Glutamatergic neuron (in vitro differentiated cells): Measurements from ENCODE around the gene TSPAN14. TPM values are rescaled to one million over a fixed set of nuclear protein-coding genes. Genes with fewer than 3 reads are reported as not detected.

Experiments
- DNase-seq: peaks from one replicate; pipeline ENCODE4 v3.0.0; 2022
- H3K27ac Mint-ChIP-seq: one replicate; pipeline ENCODE4 v1.8.0; 2020; ENCODE audit warnings: mild to moderate bottlenecking, mixed read lengths, inconsistent platforms; ENCODE audit not compliant: unreplicated experiment
- H3K27me3 Mint-ChIP-seq: one replicate; pipeline ENCODE4 v1.8.0; 2020; ENCODE audit warnings: mild to moderate bottlenecking, moderate library complexity, mixed read lengths, inconsistent platforms; ENCODE audit not compliant: unreplicated experiment
- H3K36me3 Mint-ChIP-seq: one replicate; pipeline ENCODE4 v1.8.0; 2020; ENCODE audit warnings: mild to moderate bottlenecking, mixed read lengths, inconsistent platforms; ENCODE audit not compliant: unreplicated experiment
- H3K4me1 Mint-ChIP-seq: one replicate; pipeline ENCODE4 v1.8.0; 2020; ENCODE audit warnings: mild to moderate bottlenecking, low read depth, mixed read lengths, inconsistent platforms; ENCODE audit not compliant: unreplicated experiment
- H3K4me3 Mint-ChIP-seq: one replicate; pipeline ENCODE4 v1.8.0; 2020; ENCODE audit warnings: mild to moderate bottlenecking, mixed read lengths, inconsistent platforms; ENCODE audit not compliant: unreplicated experiment
- H3K9me3 Mint-ChIP-seq: one replicate; pipeline ENCODE4 v1.8.0; 2020; ENCODE audit warnings: mild to moderate bottlenecking, moderate library complexity, mixed read lengths, inconsistent platforms; ENCODE audit not compliant: unreplicated experiment
- CTCF ChIP-seq: fragments of 200-600 bp; sonication (generic); IDR thresholded peaks from one replicate; pipeline ENCODE4 v1.5.0; 2021; ENCODE audit not compliant: partially characterized antibody, unreplicated experiment
- total RNA-seq: library from RNA; stranded (reverse); fragmentation: NEBNext Ultra II Directional; extraction: Animal tissue kit (Norgen Biotek cat#: 25700); gene quantifications from one replicate; pipeline ENCODE4 v1.2.1, GENCODE V29; 2021; ENCODE audit not compliant: unreplicated experiment

The TSPAN14 gene
- total RNA-seq, 1 donor from 2014 or later, result 141 TPM

DNA sequence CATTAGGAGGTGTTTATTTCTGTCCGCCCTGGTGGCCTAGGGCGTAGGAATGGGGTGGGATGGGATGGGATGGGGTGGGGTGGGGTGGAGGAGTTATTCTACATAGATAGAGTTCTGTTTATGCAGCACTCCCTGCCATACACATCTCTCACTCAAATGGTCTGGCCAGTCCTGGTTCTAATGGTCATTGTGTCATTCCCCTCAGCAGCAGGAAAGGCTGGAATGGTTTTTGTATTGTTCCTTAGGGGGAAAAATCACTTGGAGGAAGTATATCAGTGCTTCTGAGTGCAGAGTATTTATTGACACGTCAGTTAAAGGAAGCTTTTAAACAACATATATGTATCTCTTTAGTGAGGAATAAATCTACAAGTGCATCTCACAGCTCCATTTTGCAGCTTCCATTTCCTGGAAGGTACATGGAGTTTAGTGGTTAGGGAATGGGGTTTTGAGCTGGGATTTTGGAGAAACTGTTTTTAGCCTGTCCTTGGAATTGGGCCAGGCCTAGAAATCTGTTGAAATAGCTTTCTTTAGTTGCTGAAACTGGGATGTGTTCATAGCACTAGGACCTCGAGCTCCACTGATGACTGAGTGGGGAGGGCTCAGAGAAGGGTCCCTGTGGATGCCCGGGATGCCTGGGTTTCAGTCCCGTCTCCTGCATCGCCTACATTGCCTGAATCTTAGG, 8.3 kb downstream of the TSPAN14 start:
- no peaks in the 10 kb centered on the region for H3K36me3 Mint-ChIP-seq
- DNase-seq, result no peak
- H3K9me3 Mint-ChIP-seq, result peaks cover 6% of the 10 kb centered on the region
- no peak for TF ChIP-seq CTCF
- H3K4me3 Mint-ChIP-seq, result peak overlapping the region; percentile 68
- H3K4me1 Mint-ChIP-seq, result peaks cover 84% of the 10 kb centered on the region
- peaks cover 10% of the 10 kb centered on the region for H3K27me3 Mint-ChIP-seq
- peak overlapping the region; percentile 92 for H3K27ac Mint-ChIP-seq

DNA sequence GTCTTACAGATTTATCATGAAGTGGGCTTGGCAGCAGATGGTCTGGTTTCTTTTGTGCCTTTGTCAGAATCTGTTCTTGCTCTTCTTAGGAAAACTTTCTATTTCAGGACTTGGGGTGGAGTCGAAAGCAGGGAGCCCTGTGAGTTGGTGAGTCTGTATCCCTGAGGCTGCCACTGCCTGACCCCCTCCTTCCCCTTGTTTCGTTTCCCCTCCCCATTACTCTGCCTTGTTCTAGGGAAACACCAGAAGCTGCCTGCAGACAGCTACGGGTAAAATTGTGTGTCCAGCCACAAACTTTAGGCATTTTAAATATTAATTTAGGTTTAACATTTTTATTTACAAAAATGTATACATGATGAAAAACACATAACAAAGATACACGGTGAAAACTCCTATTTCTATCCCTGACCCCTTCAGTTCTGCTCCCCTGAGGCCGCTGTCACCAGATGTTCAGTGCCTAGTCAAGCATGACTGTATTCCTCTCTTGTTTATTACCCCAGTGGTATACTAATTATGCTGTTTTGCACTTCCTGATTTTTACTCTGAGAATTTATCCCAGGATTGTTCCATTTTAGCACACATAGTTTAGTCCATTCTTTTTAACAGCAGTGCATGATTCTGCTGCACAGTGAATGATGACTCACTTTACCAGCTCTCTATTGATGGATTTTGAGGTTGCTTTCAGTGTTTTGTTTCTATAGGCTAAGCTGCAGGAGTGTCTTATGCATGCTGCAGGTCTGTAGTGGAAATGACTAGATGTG, 9.1 kb downstream of the TSPAN14 start:
- H3K27ac Mint-ChIP-seq, result peak overlapping the region; percentile 92
- peaks cover 10% of the 10 kb centered on the region for H3K27me3 Mint-ChIP-seq
- peaks cover 79% of the 10 kb centered on the region for H3K4me1 Mint-ChIP-seq
- peaks cover 6% of the 10 kb centered on the region for H3K9me3 Mint-ChIP-seq
- peak overlapping the region; percentile 68 for H3K4me3 Mint-ChIP-seq
- H3K36me3 Mint-ChIP-seq, result no peaks in the 10 kb centered on the region
- DNase-seq, result peak; percentile 64
- no peak for TF ChIP-seq CTCF

DNA sequence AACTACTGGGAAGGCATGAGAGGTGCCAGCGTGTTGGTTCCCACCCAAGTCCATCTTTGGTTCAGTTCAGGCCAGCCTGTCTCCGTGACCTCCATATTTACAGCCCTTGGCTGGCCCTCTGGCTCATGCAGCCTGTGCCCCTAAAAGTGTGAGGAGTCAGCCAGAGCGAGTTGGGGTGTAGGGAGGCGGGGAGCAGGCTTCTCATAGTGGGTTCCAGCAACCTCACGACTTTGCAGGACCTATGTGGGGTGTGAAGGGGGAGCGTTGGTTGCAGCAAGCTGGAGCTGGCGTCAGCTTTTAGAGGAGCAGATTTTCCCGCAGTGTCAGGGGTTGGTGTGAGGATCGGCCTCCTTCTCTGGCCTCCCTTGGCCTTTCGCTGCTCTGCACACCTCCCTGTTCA, 9.8 kb downstream of the TSPAN14 start:
- H3K36me3 Mint-ChIP-seq, result no peaks in the 10 kb centered on the region
- TF ChIP-seq CTCF, result no peak
- H3K27me3 Mint-ChIP-seq, result peaks cover 10% of the 10 kb centered on the region
- no peak for DNase-seq
- peaks cover 74% of the 10 kb centered on the region for H3K4me1 Mint-ChIP-seq
- H3K9me3 Mint-ChIP-seq, result peaks cover 6% of the 10 kb centered on the region
- peak overlapping the region; percentile 68 for H3K4me3 Mint-ChIP-seq
- peak overlapping the region; percentile 92 for H3K27ac Mint-ChIP-seq

DNA sequence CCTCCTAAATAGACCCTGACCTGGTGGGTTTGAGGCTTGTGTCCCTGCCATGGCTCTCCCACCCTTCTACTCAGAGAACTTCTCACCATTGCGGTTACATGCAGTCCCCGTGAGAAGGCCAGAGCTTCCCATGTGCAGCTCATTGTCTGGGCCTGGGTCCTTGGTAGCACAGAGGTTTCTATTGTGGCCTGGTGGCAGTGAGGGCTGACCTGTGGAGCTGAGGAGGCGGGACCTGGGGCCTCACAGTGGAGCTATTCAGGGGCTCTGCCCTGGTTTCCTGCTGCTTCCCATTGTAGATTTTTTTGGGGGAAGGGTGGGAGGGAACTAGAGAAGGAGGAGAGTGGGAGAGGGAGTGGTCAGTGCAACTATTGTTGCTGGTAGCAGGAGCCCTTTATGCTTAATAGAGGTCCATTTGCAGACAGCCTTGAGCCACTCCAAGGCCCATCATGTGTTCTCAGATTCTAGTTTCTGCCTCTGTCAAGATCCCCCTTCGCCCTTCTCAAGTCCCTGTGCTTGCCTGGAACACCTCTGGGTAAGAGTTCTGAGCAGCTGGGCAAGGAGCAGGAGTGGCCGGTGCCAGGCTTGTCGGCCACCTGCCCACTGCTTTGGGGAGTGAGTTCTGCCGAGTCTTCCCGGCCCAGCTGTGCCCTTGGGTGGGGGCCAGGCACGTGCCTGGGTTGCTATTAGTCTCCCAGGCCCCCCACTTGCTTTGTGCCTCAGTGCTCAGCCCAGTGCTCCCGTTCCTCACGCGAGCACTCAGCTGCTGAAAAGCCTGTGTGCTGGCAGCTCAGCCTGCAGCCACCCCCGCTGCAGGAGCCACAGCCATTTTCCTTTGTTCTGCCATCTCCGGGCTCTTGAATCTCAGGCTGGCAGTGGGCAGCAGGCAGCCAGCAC, 10.7 kb downstream of the TSPAN14 start:
- TF ChIP-seq CTCF, result no peak
- peak overlapping the region; percentile 68 for H3K4me3 Mint-ChIP-seq

More for the DNA sequence above, 10.7 kb downstream of the TSPAN14 start:
- peaks cover 10% of the 10 kb centered on the region for H3K27me3 Mint-ChIP-seq
- no peak for DNase-seq
- H3K4me1 Mint-ChIP-seq, result peaks cover 76% of the 10 kb centered on the region
- H3K9me3 Mint-ChIP-seq, result peaks cover 6% of the 10 kb centered on the region
- peak overlapping the region; percentile 92 for H3K27ac Mint-ChIP-seq
- no peaks in the 10 kb centered on the region for H3K36me3 Mint-ChIP-seq
